Astrocyte (in vitro differentiated cells and primary cell): ENCODE measurements around the gene MYL10.

Experiments
- EZH2 ChIP-seq: IDR thresholded peaks from 2 replicates; pipeline ENCODE4 v1.6.1; 2012; ENCODE audit warnings: mild to moderate bottlenecking, low read length, inconsistent platforms; ENCODE audit not compliant: insufficient read depth
- TF ChIP-seq, protein P1 (sequence below): IDR thresholded peaks from 2 replicates; pipeline ENCODE4 v1.5.1; 2011; ENCODE audit warnings: low read depth, mild to moderate bottlenecking, inconsistent platforms, low read length, moderate library complexity; ENCODE audit not compliant: insufficient read depth

DNA sequence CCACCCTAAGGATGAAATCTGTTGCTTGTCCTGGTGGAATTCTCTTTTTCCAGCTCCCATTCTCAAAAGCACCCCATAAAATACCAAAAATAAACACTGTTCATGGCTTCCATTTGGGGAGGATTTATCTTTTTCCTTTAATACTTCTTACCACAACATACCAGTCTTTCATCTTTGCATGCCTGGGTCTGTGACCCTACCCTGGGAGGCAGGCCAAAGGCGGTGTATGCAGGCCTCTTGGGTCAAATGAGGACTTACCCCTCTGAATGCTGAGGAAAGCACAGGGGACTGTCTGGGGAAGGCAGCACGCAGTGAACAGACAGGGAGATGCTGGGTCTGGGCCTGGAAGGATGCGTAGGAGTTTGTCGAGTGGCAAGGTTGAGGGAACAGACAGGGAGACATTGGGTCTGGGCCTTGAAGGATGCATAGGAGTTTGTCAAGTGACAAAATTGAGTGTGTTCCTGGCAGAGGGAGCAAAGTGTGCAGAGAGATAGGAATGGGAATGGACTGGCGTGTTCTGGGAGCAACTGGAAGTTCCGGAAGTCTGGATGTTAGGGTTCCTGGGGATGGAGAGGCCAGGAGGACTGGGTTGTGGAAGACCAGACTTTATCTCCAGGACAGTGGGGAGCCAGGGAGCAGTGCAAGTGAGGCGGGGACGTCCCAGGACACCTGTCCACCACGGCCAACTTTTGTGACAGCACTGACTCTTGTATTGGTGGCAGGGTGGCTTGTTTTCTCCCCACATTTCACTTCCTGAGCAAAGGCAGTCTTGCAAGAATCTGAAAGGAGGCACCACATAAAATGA lies 40.8 kb downstream of the MYL10 start:
- TF ChIP-seq, protein P1, sequence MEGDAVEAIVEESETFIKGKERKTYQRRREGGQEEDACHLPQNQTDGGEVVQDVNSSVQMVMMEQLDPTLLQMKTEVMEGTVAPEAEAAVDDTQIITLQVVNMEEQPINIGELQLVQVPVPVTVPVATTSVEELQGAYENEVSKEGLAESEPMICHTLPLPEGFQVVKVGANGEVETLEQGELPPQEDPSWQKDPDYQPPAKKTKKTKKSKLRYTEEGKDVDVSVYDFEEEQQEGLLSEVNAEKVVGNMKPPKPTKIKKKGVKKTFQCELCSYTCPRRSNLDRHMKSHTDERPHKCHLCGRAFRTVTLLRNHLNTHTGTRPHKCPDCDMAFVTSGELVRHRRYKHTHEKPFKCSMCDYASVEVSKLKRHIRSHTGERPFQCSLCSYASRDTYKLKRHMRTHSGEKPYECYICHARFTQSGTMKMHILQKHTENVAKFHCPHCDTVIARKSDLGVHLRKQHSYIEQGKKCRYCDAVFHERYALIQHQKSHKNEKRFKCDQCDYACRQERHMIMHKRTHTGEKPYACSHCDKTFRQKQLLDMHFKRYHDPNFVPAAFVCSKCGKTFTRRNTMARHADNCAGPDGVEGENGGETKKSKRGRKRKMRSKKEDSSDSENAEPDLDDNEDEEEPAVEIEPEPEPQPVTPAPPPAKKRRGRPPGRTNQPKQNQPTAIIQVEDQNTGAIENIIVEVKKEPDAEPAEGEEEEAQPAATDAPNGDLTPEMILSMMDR = no peak
- no peak for TF ChIP-seq EZH2
